HepG2 (cell line): Measurements from ENCODE around the gene HOXD9. TPM values are rescaled to one million over a fixed set of nuclear protein-coding genes. Genes with fewer than 3 reads are reported as not detected.

Source experiments
- IKZF5 ChIP-seq: IDR thresholded peaks from 2 replicates; pipeline ENCODE4 v1.6.1; 2018; ENCODE audit warnings: missing genetic modification reagents, mild to moderate bottlenecking, missing compliant biosample characterization
- MATR3 ChIP-seq: sonication (generic); formaldehyde crosslinking; IDR thresholded peaks from 2 replicates; pipeline ENCODE4 v1.4.0; 2020; ENCODE audit warnings: missing genetic modification reagents
- NKX3-1 ChIP-seq: sonication (generic); formaldehyde crosslinking; IDR thresholded peaks from 2 replicates; pipeline ENCODE4 v1.5.0; 2020; ENCODE audit warnings: missing genetic modification reagents
- POGK ChIP-seq: sonication (generic); formaldehyde crosslinking; conservative IDR thresholded peaks from 2 replicates; pipeline ENCODE4 v1.8.0; 2022; ENCODE audit warnings: mild to moderate bottlenecking, moderate library complexity, missing genetic modification reagents
- POLR2A ChIP-seq, 2 experiments: IDR thresholded peaks; 2 replicates each; pipeline ENCODE4 v1.6.1; 2011; ENCODE audit warnings: low read depth in 2 of 2, low read length in 2 of 2, mild to moderate bottlenecking in 1 of 2, moderate library complexity in 1 of 2; ENCODE audit not compliant: insufficient read depth in 1 of 2
- SMARCE1 ChIP-seq: fragments of 450-650 bp; IDR thresholded peaks from 2 replicates; pipeline ENCODE4 v1.6.1; 2017; ENCODE audit warnings: borderline replicate concordance
- ZKSCAN5 ChIP-seq: sonication (generic); formaldehyde crosslinking; IDR thresholded peaks from 2 replicates; pipeline ENCODE4 v1.5.1; 2020; ENCODE audit warnings: mild to moderate bottlenecking, missing genetic modification reagents
- ZNF441 ChIP-seq: sonication (generic); formaldehyde crosslinking; IDR thresholded peaks from 2 replicates; pipeline ENCODE4 v1.7.0; 2021; ENCODE audit warnings: missing genetic modification reagents, borderline replicate concordance
- ZNF501 ChIP-seq: sonication (generic); formaldehyde crosslinking; IDR thresholded peaks from 2 replicates; pipeline ENCODE4 v1.5.1; 2020; ENCODE audit warnings: mild to moderate bottlenecking, moderate library complexity, missing genetic modification reagents
- ZNF543 ChIP-seq: sonication (generic); formaldehyde crosslinking; IDR thresholded peaks from 2 replicates; pipeline ENCODE4 v1.4.0; 2020; ENCODE audit warnings: mild to moderate bottlenecking, missing genetic modification reagents
- ZNF550 ChIP-seq: sonication (generic); formaldehyde crosslinking; IDR thresholded peaks from 2 replicates; pipeline ENCODE4 v1.4.0; 2020; ENCODE audit warnings: mild to moderate bottlenecking, missing genetic modification reagents, borderline replicate concordance
- ZNF605 ChIP-seq: sonication (generic); formaldehyde crosslinking; IDR thresholded peaks from 2 replicates; pipeline ENCODE4 v1.8.0; 2022; ENCODE audit warnings: mild to moderate bottlenecking, missing genetic modification reagents
- ZSCAN20 ChIP-seq: sonication (generic); formaldehyde crosslinking; IDR thresholded peaks from 2 replicates; pipeline ENCODE4 v1.4.0; 2020; ENCODE audit warnings: missing genetic modification reagents, mild to moderate bottlenecking, borderline replicate concordance
- polyA plus RNA-seq, 8 experiments: library from polyadenylated mRNA; depleted of rRNA in 3 of 8; stranded (reverse) in 7 of 8; unstranded in 1 of 8; fragments of >200 nt; fragmentation: Illumina TruSeq in 4 of 8; extraction: Trizol in 4 of 8; gene quantifications; 2 replicates each; pipeline versions ENCODE4 v1.2.1 to v1.2.3, GENCODE V29; 2011 to 2016; ENCODE audit warnings: low read depth in 4 of 8, missing spikeins in 1 of 8, mixed read lengths in 1 of 8; ENCODE audit not compliant: insufficient read depth in 1 of 8
- total RNA-seq, 5 experiments: library from RNA; depleted of rRNA; stranded (reverse); fragments of >200 nt; fragmentation: Illumina TruSeq; extraction: Trizol; gene quantifications; 2 replicates each; pipeline ENCODE4 v1.2.3, GENCODE V29; 2016; ENCODE audit warnings: low read depth in 1 of 5
- TF ChIP-seq, protein P1 (sequence below): IDR thresholded peaks from 2 replicates; pipeline ENCODE4 v1.6.1; 2016; ENCODE audit warnings: mild to moderate bottlenecking, missing biosample characterization, missing genetic modification reagents

Gene HOXD9
- total and polyA plus RNA-seq, 2 of the 13 experiments (the other 11 are each of a cell fraction or from before 2014, with no cell fraction given): not detected

GRCh38 chr2:176172895-176173566, 50.5 kb downstream of the HOXD9 start (continued):
- TF ChIP-seq POGK (CRISPR knock-in tag): no peak
- no peak for TF ChIP-seq POLR2A (IDR thresholded peaks at IDR 0.05; ENCODE audit: insufficient read depth in 1 of 2, low read depth in 2 of 2, low read length in 2 of 2)
- TF ChIP-seq ZKSCAN5: no peak
- TF ChIP-seq ZSCAN20 (CRISPR knock-in tag): 0 out of 2 replicates have a peak, but pooled peaks have one; percentile 36
- TF ChIP-seq IKZF5 (CRISPR knock-in tag): peak; percentile 77
- TF ChIP-seq ZNF501 (CRISPR knock-in tag): no peak
- TF ChIP-seq, protein P1, sequence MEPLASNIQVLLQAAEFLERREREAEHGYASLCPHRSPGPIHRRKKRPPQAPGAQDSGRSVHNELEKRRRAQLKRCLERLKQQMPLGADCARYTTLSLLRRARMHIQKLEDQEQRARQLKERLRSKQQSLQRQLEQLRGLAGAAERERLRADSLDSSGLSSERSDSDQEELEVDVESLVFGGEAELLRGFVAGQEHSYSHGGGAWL: no peak
- TF ChIP-seq SMARCE1: no peak
- no peak for TF ChIP-seq ZNF441 (CRISPR knock-in tag)
- TF ChIP-seq NKX3-1 (CRISPR knock-in tag): 0 out of 2 replicates have a peak, but pooled peaks have one; percentile 27
- no peak for TF ChIP-seq MATR3
- no peak for TF ChIP-seq ZNF605
- no peak for TF ChIP-seq ZNF543
- no peak for TF ChIP-seq ZNF550
- TF ChIP-seq, all 625 proteins: peak for 85
